Bone marrow (tissue), 2 donors: ENCODE results near the gene FGF19.
"Not testable (repeated sequence)": the region's sequence is repeated elsewhere in the genome, so short reads cannot be mapped to it uniquely, and the experiment has no call there.

ENCODE experiments used
- DNase-seq, 2 donors: peaks; one replicate each; lab custom pipeline; 2025; lab: John Stamatoyannopoulos, UW

The FGF19 gene

DNA sequence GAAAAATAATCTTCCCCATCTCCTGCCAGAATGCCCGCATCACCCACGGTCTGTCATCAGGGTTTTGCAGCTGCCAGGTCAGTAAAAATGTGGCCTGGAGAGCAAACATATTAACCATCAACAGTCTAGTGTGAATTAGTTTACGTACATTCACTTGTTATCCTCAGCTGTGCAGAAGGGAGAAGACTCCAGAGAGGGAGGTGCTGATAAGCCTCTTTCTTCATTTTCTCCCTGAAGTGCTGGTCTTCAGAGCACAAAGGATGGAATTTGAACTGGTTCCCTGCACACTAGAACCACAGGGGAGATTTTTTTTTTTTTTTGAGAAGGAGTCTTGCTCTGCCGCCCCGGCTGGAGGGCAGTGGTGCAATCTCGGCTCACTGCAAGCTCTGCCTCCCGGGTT, 8.2 kb downstream of the FGF19 start:
- no peak for DNase-seq

DNA sequence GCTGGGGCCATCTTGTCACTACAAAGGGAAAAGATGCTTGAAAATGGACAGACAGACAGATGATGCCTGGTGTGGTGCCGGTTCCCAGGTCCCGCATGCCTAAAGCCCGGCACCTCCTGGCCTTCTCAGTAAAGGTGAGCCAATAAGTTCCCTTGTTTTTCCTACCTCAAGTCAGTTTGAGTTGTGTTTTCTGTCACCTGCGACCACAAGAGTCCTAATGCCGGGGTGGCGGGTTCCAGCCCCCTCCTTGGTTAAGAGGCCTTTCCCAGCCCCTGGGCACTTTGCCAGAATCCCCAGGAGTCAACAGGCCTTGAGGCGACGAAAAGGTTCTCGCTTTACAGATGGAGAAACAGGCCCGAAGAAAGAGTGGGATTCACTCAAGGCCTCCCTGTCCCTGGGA, 9.0 kb downstream of the FGF19 start:
- DNase-seq = no peak

DNA sequence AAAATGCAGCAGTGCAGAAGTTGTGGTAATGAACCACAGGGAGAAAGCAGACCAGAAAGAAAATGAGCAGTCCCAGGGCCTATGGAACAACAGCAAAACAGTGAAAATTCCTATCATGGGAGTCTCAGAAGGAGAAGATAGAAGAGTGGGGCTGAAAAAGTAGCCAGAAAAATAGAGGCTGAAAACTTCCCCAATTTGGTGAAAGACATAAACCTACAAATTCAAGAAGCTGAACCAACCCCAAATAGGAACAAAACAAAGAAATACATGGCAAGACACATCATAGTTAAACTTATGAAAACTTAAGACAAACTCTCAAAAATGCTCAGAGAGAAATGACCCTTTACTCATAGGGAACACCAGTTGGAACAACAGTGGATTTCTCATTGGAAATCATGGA, 11.4 kb downstream of the FGF19 start:
- DNase-seq = no peak

DNA sequence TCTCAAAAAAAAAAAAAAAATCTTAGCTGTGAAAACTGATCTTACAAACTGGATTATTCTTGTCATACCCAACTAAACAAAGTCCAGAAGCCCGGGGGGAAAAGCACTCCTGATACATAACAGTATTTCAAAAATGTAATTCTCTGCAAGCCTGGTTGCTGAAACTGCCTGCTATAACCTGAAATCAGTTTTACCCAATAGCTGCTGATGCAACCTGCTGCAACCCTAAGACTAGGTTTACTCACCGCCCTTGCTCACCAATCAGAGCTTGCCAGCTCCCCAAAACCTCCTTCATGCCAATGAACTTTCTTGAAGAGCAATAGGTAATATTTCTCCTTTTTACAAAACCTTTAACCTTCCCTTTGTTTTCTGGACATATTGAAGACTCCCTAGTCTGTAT, 12.4 kb downstream of the FGF19 start:
- DNase-seq = no peak

DNA sequence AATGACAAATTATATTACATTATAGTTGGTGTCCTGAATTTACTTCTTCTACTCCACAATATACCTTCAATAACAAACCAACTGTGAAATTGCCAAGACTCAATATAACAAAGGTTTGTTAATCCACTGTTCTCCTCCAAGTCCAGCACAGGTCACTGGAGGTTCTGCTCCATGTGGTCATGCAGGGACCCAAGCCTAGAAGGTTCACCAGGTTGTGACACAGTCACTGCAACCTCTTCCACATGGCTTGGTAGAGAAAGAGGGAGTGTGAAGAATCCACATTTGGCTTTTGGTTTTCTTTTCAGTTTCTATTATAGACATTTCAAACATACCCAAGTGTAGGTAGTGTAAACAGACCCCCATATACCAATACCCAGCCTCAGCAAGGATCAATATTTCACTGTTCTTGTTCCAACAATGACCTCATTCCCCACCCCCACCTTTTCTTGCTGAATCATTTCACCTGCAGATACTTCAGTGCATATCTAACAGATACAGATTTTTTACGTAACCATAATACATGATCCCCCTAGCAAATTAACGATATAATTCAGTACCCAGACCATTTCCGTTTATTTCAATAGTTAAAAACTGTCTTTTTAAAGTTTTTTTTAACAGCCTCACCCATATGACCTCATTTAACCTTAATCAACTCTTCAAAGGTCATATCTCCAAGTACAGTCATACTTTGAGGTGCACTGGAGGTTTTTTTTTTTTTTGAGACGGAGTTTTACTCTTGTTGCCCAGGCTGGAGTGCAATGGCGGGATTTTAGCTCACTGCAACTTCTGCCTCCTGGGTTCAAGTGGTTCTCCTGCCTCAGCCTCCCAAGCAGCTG, 14.1 kb downstream of the FGF19 start:
- DNase-seq = no peak

DNA sequence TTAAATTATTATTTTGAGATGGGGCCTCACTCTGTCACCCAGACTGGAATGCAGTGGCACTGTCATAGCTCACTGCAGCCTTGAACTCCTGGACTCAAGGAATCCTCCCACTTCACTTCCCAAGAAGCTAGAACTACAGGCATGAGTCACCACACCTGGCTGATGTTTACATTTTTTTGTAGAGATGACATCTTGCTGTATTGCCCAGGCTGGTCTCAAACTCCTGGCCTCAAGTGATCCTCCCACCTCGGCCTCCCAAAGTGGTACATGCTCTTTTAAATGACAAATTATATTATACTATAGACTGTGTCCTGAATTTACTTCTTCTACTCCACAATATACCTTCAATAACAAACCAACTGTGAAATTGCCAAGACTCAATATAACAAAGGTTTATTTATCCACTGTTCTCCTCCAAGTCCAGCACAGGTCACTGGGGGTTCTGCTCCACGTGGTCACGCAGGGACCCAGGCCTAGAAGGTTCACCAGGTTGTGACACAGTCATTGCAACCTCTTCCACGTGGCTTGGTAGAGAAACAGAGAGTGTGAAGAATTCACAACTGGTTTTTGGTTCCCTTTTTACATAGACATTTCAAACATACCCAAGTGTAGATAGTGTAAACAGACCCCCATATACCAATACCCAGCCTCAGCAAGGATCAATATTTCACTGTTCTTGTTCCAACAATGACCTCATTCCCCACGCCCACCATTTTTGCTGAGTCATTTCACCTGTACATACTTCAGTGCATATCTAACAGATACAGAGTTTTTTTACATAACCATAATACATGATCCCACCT, 15.7 kb downstream of the FGF19 start:
- not testable (repeated sequence) for DNase-seq

DNA sequence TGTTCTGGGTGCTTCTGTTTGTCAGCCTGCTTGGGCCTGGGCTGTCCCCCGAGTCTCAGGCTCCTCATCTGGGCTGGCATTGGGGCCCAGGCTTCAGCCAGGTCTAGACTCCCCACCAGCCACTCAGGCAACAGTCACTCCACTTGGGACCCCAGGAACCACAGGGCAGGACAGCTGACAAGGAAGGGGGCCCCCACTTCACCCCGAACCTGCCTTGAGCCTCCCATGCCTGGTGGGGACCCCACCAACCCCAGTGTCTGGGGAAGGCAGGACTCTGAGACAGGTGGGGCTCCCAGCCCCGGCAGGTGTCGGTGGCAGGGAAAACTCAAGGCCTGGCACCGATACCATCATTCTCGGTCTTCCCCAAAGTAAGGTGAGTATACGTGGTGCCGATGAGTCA, 17.0 kb downstream of the FGF19 start:
- no peak for DNase-seq

DNA sequence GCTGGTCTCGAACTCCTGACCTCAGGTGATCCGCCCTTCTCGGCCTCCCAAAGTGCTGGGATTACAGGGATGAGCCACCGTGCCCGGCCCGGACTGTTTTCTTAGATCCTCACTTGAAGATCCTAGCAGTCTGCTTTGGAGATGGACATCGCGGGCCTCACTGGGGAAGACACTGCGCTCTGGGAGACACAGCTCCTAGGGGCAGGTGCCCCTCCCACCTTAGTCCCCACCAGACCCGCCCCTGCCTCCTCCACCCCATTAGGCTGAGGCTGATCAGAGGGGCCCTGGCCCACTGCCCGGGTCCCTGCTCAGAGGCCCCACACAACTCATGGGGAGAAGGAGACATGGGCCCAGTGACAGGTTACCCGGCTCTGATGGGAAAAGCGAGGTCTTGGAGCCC, 17.4 kb downstream of the FGF19 start:
- no peak for DNase-seq

DNA sequence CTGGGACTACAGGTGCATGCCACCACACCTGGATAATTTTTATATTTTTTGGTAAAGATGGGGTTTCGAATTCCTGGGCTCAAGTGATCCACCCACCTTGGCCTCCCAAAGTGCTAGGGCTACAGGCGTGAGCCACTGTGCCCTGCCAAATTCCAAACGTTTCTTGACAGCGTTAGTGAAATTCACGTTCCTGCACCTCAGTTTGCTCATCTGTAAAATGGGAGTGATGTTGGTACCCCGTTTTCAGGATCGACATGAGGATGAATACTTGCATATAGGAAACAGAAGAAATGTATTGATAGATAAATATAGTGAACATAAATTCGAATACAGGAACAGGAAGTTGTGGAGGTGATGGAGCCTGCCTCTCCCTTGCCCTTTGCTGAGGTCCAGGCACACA, 18.5 kb downstream of the FGF19 start:
- DNase-seq = no peak

DNA sequence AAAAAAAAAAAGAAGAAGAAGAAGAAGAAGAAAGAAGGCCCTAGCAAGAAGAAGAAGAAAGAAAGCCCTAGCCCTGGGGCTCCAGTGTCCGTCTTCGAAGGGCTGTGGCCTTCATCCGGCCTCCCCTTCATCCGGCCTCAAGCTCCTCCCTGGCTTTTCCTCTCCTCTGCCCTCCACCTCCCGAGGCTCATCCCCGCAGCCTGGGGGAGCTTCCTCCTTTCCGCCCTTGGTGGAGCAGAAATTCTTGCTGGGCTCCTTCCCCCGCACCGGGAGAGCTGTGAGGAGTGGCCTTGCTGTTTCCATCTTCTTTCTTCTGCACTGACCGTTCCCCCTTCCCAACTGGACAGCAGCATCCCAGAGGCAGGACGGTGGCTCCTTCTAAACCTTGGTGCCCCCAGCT, 19.2 kb downstream of the FGF19 start:
- DNase-seq = no peak

DNA sequence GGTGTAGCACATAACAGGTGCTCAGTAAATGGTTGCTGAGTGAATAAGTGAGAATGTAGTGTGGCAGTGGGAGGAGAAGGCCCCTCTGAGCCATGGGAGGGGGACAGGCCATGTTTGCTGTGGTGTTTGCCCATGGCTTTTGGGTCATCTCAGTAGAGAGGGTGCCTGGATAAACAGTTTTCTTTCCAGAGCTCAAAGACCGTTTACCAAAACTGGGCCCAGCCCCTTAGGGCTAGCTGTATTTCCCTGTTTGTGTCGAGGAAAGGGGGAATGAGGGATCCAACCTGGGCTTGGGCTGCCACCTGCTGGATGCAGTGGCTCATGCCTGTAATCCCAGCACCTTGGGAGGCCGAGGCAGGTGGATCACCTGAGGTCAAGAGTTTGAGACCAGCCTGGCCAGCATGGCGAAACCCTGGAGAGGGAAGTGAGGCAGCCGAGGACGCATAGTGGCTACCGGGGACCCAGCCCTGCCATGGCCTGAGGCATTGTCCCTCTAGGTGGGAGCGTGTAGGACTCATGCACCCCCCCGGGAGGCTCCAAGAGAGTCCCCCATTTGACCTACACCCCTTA, 20.0 kb downstream of the FGF19 start:
- DNase-seq = no peak

DNA sequence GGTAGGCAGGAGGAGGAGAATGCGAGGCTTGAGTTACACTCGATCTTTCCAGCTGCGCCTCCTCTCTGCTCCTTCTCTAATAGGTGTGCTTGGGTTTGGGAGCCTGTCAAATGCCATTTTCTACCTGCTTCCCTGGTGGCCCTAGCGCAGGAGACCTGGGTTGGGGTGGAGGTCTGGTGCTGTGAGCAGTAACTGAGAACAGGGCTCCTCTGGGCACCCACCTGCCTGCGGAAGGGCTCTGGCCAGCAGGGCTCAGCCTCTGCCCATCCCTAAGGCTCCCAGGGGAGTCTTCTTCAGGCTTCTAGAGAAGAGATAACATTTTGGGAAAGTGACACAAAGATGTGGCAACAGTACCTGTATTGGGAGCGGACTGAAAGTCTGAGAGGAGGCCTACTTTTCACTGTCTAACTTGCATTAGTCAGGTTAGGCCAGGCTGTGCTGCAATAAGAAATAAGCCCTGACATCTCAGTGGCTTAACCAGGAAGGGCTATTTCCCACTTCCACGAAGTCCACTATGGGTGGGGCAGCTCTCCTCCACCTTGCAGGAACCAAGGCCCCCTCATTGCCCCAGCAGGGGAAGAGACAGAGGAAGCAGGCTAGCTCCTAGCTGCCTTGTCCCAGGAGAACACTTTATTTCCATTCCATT, 21.0 kb downstream of the FGF19 start:
- no peak for DNase-seq

DNA sequence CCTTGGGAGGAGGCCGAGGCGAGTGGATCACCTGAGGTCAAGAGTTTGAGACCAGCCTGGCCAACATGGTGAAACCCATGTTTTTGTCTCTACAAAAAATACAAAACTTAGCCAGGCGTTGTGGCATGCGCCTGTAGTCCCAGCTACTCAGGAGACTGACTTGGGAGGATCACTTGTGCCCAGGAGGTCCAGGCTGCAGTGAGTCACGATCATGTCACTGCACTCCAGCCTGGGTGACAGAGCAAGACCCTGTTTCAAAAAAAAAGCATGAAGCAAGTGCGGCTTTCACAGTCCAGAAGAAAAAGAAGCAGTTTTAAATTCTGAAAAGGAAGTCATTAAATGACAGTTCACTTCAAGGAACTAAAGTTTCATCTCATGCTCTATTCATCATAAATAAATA, 21.6 kb downstream of the FGF19 start:
- no peak for DNase-seq

DNA sequence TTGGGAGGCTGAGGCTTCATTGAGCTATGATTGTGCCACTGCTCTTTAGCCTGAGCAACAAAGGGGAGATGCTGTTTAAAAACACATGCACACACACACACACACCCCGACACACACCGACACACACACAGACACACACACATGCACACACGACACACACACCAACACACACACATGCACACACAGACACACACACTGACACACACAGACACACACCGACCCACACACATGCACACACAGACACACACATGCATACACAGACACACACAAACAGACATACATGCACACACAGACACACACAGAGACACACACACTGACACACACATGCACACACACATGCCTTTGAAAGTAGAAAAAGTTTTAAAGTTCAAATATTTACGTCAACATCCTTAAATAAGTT, 23.1 kb downstream of the FGF19 start:
- DNase-seq = no peak

DNA sequence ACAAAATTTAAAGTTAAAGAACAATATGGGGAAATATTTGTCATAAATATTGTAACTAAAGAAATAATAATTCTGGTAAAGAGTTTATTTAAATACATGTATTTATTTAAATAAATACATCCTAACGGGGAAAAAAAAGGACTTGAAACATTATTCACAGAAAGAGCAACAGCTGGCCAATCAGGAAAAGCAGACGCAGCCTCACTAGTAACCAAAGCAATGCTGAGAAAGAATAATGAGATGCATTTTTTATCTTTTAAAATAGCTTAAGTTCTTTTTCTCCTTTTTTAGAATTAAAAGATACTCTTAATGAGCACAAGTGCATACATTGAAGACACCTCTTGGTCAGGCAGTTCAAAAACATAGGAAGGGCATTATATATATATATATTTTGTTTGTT, 26.1 kb downstream of the FGF19 start:
- no peak for DNase-seq

DNA sequence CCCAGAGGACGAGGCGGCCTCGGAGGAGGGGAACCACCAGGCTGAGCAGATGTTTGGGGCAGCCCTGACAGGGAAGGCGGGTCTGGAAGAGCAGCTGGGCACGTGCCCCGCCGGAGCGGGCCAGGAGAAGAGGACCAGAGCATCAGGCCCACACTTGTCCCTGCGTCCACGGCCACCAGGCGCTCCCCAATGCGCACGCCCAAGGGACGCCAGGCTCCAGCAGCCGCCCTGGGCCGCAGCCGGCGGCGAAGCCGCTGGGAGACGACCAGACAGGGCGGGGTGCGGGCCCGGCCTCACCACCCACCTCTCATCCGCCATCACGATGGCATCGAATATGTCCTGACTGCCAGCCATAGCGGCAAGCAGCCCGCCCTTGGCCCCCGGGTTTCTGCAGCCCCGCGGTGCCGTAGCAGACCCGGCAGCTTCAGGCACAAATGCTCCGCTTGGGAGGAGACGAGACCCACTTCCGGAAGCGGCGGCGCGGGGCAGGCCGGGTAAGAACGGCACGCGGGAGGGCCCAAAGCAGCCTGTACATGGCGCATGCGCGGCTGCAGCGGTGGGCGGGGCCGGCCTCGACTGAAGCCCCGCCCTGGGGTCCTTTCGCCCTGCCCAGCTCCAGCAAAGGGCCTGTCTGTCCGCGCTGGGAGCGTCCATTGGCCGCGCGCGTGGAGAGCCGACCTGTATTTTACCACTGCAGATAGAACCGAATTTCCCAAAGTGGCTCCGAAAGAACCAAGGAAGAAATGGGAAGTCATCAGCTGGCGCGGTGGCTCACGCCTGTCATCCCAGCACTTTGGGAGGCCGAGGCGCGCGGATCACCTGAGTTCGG, 28.7 kb downstream of the FGF19 start, which contains the start of gene LTO1:
Gene LTO1, minus strand, starts transcription at position 468 of the 829 bp plus-strand sequence. Its CDS starts 114 bp downstream, at position 354.
- peak; percentile 74 to 94 for DNase-seq

DNA sequence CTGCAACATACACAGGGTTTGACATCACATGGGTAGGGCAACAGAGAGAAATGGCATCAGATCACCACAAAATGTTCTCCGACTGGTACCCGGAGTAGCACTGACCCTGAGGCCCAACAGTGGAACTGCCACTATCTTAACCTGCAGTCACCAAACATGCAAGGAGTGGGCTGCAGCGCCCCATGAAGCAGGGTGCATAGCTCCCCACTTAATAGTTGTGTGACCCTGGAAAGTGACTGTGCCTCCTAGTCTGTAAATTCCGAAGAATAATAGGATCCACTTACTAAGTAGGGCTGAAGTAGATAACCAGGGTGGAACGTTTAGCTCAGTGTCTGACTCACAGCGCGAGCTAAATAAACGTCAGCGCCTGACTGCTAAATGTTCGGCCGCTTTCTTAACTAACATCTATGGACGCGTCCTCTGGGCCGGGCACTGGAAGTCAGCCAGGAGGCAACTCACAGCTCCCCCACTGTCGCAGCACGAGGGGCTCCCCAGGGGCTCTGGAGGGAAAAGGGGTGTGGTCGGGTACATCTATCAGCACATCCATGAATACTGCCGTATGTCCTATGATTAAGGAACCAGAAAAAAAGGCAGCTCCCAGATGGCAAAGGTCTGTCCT, 29.4 kb downstream of the FGF19 start:
- DNase-seq = peak in 1 of 2 donors; percentile 47

DNA sequence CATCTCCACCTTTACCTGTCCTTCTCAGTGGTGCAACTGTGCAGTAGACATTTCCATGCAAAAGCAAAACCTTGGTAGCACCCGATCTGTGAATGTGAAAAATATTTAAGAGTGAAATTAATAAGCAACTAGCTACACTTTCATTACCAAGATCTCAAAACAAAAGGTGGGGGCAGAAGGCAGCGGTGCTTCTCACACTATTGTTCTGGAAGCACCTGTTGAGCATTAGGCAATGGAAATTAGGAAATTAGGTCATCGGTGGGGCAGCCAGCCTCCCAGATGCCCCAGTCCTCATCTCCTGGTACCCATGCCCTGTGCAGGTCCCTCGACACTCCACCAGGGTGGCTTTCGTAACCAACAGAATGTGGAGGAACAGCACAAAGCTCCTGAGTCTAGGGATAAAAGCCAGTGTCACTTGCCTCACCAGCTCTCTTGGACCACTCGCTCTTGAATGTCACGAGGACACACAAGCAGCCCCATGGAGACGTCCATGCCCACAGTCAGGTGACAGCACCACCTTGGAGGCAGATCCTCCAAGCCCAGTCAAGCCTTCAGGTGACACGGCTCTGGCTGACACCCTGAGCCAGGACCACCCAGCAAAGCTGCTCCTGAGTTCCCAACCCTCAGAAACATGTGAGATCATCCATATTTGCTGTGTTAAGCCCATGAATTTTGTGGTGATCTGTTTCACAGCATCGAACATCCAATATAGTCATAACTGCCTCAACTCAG, 31.9 kb downstream of the FGF19 start:
- DNase-seq = no peak

DNA sequence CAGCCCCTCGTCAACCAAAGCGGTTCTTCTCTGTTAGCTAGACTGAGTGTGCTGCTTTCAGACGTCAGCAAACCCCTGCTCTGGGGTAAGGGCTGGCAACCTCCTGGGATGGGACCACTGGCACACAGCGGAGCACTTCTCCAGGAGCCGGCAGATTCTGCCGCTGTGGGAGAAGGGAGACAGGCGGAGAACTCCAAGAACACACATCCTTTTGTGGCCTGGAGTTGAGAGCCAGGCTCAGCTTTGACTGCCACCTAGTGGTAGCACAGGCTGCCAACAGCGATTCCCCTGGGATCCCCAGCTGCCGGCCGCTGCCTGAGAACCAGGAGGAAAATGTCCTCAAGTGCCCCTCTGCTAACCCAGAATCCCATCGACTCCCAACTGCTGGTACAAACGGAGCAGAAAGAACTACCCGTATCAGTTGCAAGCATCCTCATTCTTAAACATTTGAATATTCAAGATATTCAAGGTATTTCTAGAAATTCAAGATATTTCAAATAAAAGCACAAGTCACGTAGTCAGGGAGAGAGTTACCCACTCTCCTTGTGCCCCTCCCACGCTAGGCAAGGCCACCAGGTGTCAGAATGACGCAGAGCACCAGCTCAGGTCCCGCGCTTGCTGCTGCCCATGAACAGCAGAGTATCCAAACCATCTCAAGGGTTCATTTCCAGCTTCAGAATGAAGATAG, 33.5 kb downstream of the FGF19 start:
- peak in 1 of 2 donors; percentile 29 for DNase-seq

DNA sequence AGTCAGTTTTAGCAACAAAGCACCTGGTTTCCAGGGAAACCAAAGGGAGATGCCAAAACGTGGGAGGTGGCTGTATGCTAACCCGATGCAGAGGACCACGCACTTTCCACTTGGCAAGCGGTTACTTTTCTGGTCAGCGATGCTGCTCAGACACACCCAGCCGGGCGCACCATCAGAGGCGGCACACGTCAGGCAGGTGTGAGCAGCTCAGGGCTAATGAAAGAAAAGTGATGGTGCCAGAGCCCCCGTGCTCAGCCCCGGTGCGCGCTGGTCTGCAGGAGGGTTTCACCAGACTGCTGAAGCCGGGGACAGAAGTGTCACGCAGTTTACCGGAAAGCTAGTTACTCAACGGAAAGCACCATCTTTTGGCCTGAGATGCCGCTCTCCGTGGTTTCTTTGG, 34.3 kb downstream of the FGF19 start:
- no peak for DNase-seq
